ENCODE measurements around the gene CCDC102B. TPM values are rescaled to one million over a fixed set of nuclear protein-coding genes. Genes with fewer than 3 reads are reported as not detected.

Gene CCDC102B
- total RNA-seq, 4 donors from 2014 or later, result 3.5 to 159 (median 8.8) TPM

DNA sequence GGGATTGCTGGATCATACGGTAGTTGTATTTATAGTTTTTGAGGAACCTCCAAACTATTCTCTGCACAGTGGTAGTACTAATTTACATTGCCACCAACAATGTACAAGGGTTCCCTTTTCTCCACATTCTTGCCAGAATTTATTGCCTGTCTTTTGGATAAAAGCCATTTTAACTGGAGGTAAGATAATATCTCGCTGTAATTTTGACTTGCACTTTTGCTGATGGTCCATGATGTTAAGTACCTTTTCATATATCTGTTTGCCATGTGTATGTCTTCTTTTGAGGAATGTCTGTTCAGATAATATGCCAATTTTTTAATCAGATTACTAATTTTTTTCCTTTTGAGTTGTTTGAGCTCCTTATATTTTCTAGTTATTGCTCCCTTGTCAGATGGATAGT, 158.8 kb downstream of the CCDC102B start:
- Histone ChIP-seq H3K4me3 (no peak overlapping the region), H3K36me3 (no peaks in the 10 kb centered on the region), H3K27me3 (no peaks in the 10 kb centered on the region), H3K27ac (no peak overlapping the region), H3K4me1 (no peaks in the 10 kb centered on the region), H3K9me3 (no peaks in the 10 kb centered on the region)
- DNase-seq, result no peak
- TF ChIP-seq POLR2A (IDR thresholded peaks at IDR 0.05), result no peak
- TF ChIP-seq, protein P1, sequence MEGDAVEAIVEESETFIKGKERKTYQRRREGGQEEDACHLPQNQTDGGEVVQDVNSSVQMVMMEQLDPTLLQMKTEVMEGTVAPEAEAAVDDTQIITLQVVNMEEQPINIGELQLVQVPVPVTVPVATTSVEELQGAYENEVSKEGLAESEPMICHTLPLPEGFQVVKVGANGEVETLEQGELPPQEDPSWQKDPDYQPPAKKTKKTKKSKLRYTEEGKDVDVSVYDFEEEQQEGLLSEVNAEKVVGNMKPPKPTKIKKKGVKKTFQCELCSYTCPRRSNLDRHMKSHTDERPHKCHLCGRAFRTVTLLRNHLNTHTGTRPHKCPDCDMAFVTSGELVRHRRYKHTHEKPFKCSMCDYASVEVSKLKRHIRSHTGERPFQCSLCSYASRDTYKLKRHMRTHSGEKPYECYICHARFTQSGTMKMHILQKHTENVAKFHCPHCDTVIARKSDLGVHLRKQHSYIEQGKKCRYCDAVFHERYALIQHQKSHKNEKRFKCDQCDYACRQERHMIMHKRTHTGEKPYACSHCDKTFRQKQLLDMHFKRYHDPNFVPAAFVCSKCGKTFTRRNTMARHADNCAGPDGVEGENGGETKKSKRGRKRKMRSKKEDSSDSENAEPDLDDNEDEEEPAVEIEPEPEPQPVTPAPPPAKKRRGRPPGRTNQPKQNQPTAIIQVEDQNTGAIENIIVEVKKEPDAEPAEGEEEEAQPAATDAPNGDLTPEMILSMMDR (IDR thresholded peaks at IDR 0.05), result no peak

DNA sequence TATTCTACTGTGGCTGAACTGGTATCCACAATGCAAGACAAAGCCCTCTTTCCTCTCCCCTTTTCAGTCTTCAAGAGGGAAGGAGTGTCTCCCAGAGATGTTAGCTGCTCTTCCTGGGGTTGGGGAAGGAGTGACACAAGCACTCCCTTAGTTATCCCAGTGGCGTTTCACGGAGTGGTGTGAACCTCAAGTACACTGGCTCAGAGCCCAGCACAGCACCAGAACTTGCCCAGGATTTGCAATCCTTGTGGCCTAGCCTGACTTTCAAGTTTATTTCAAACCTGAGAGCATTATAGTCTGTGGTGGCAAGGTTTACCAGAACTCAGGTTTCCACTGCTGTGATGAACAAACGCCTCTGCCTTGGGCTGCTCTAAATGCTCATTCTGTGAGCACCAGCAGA, 162.5 kb downstream of the CCDC102B start:
- no peak overlapping the region for H3K27ac ChIP-seq
- DNase-seq, result no peak
- no peaks in the 10 kb centered on the region for H3K4me1 ChIP-seq
- no peaks in the 10 kb centered on the region for H3K9me3 ChIP-seq
- TF ChIP-seq, protein P1 (IDR thresholded peaks at IDR 0.05), result no peak
- TF ChIP-seq POLR2A (IDR thresholded peaks at IDR 0.05), result no peak
- no peaks in the 10 kb centered on the region for H3K36me3 ChIP-seq
- no peaks in the 10 kb centered on the region for H3K27me3 ChIP-seq
- H3K4me3 ChIP-seq, result no peak overlapping the region

DNA sequence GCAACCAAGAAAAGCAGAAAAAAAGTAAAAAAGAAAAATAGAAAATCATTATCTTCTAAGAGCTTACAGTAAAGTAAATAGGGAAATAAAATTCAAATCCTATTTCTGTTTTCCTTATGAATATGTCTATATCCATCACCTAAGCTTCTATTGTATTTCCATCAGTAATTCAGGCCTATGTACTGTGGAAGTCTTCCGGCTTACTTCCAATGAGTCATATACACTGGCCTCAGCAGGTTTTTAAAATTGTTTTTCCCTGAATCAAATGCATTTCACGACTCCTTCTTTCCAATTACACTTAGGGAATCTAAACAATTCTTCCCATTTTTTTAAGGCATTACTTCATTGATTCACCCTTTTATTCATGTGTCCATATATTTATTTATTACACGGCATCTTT, 164.7 kb downstream of the CCDC102B start:
- H3K4me1 ChIP-seq, result no peaks in the 10 kb centered on the region
- no peaks in the 10 kb centered on the region for H3K9me3 ChIP-seq
- no peaks in the 10 kb centered on the region for H3K27me3 ChIP-seq
- no peak for TF ChIP-seq POLR2A (IDR thresholded peaks at IDR 0.05)
- TF ChIP-seq, protein P1 (IDR thresholded peaks at IDR 0.05), result no peak
- no peaks in the 10 kb centered on the region for H3K36me3 ChIP-seq
- no peak overlapping the region for H3K4me3 ChIP-seq
- H3K27ac ChIP-seq, result no peak overlapping the region
- no peak for DNase-seq

DNA sequence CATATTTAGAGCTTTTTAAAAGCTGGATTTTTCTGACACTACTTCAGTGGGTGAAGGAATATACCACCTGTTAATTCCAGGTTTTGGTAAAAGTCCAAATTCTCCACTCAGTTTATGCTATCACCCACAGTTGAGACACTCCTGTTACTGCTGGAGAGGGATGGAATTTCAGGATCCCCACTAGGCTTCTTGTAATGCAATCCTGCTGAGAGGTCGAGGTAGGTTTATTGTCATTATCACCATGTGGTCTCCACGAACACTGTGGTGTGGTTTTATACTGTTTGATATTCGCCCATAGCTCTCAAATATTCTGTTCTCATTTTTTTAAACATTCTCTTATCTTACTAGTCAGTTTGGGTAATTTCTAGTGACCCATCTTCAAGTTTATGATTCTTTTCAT, 167.9 kb downstream of the CCDC102B start:
- H3K9me3 ChIP-seq, result no peaks in the 10 kb centered on the region
- no peak overlapping the region for H3K27ac ChIP-seq
- no peak for TF ChIP-seq POLR2A (IDR thresholded peaks at IDR 0.05)
- TF ChIP-seq, protein P1 (IDR thresholded peaks at IDR 0.05), result no peak
- no peaks in the 10 kb centered on the region for H3K36me3 ChIP-seq
- H3K4me3 ChIP-seq, result no peak overlapping the region
- no peaks in the 10 kb centered on the region for H3K27me3 ChIP-seq
- DNase-seq, result no peak
- no peaks in the 10 kb centered on the region for H3K4me1 ChIP-seq

DNA sequence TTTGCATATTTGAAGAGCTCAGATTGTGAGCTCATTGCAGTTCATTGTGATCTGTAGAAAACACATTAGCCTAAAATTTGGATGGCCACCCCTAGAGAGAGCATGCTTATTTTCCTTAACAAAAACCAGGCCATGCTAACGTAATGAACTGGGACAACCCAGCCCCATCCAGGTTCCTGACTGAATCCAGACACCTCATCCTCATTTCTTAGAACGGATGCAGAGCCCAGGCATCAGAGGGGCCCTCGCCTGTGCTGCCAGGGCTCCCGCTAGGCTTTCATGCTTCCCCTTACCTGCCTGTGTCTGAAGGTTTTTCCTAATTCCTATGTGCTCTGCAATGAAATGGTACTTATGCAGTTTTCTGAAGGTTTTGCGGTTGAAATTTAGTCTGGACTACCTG, 171.1 kb downstream of the CCDC102B start:
- Histone ChIP-seq H3K27ac (no peak overlapping the region), H3K36me3 (no peaks in the 10 kb centered on the region), H3K9me3 (no peaks in the 10 kb centered on the region), H3K4me3 (no peak overlapping the region), H3K27me3 (no peaks in the 10 kb centered on the region), H3K4me1 (no peaks in the 10 kb centered on the region)
- no peak for TF ChIP-seq POLR2A (IDR thresholded peaks at IDR 0.05)
- TF ChIP-seq, protein P1 (IDR thresholded peaks at IDR 0.05), result no peak
- DNase-seq, result no peak

DNA sequence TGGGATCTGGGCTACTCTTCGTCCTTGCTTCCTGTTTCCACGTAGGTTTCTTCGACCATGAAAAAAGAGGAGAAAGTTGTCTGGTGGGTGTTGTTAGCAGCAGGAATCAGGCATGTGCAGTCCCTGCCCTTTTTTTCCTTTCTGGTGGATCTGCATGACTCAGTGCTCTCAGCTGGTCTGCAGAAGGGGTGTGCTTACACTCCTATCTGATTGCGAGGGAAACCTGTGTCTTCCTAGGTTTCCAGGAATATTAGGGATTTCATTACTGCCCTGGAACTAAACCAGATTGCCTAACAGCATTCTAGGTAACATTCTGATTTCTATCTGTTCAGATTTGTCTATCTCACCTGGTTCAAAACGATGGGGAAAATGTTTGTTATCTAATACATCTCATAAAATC, 174.3 kb downstream of the CCDC102B start:
- Histone ChIP-seq H3K9me3 (no peaks in the 10 kb centered on the region), H3K27ac (no peak overlapping the region), H3K27me3 (no peaks in the 10 kb centered on the region), H3K36me3 (no peaks in the 10 kb centered on the region), H3K4me3 (no peak overlapping the region), H3K4me1 (no peaks in the 10 kb centered on the region)
- no peak for DNase-seq
- TF ChIP-seq, protein P1 (IDR thresholded peaks at IDR 0.05), result no peak
- TF ChIP-seq POLR2A (IDR thresholded peaks at IDR 0.05), result no peak
